ENCODE measurements around the gene ZSCAN29.

ZSCAN29 gene

GRCh38 chr15:43383070-43383469 lies 12.2 kb upstream of the ZSCAN29 start:
- no peak overlapping the region for H3K4me3 ChIP-seq (ENCODE audit: low read depth, low read length)
- no peak for DNase-seq (ENCODE audit: low read depth)
- no peak for TF ChIP-seq CTCF (IDR thresholded peaks at IDR 0.05; ENCODE audit: control insufficient read depth, extremely low read depth, insufficient read depth)

DNA sequence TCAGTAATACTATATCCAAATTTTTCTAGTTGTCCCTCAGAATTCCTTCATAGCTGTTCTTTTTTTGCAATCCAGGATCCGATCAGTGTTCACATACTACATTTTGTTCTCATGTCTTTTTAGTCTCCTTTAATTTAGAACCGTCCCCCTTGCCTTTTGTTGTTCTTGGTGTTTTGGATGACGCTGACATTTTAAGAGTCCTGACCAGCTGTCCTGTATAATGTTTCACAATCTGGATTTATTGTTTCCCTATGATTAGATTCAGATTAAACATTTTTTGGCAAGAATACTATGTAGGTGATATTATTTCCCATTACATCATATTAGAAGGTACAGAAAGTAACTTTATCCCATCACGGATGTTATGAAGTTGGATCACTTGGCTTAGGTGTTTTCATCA lies 11.5 kb upstream of the ZSCAN29 start:
- no peak for TF ChIP-seq CTCF (IDR thresholded peaks at IDR 0.05; ENCODE audit: control insufficient read depth, extremely low read depth, insufficient read depth)
- H3K4me3 ChIP-seq (ENCODE audit: low read depth, low read length) = no peak overlapping the region
- DNase-seq (ENCODE audit: low read depth) = no peak

DNA sequence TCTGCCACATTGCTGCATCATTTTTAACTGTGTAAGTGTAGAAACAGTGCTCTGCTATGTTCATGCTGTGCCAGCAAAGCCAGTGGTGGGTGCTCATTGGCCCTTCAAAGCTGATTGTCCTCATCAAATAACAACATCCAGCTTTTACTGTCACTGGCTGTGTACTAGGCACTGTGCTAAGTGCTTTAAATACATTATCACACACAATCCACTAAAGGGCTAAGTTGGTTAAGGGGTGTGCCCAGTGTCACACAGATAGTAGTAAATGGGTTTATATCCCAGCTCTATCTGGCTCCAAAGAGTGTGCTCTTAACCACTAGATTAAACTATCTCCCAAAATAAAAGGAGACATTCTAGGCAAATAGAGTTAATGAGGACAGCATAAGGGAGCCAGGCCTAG lies 7.8 kb upstream of the ZSCAN29 start:
- no peak for TF ChIP-seq CTCF (IDR thresholded peaks at IDR 0.05; ENCODE audit: control insufficient read depth, extremely low read depth, insufficient read depth)
- H3K4me3 ChIP-seq (ENCODE audit: low read depth, low read length) = no peak overlapping the region
- no peak for DNase-seq (ENCODE audit: low read depth)

DNA sequence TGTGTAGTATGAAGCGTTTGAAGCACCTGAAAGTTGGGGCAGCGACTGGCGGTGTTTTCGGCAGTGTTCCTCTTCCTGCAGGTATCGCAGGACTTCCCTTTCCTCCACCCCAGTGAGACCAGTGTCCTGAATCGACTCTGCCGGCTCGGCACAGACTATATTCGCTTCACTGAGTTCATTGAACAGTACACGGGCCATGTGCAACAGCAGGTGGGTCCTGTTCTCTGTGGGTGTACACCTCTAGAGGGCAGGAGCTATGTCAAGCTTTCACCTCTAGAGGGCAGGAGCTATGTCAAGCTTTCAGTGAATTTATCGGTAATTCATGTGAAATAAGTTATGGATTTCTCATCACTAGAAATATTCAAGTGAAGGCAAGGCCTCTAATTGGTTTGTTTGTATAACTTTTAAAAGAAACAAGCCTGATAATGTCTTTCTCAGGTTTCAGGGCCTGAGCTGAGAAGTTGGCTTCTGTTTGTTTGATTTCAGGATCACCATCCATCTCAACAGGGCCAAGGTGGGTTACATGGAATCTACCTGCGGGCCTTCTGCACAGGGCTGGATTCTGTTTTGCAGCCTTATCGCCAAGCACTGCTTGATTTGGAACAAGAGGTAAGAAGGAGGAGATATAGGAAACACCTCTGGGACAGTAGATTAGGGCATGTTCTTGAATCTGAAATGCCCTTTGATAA lies 5.3 kb upstream of the ZSCAN29 start:
- no peak overlapping the region for H3K4me3 ChIP-seq (ENCODE audit: low read depth, low read length)
- DNase-seq (ENCODE audit: low read depth) = no peak
- peak; percentile 64 for TF ChIP-seq CTCF (IDR thresholded peaks at IDR 0.05; ENCODE audit: control insufficient read depth, extremely low read depth, insufficient read depth)

DNA sequence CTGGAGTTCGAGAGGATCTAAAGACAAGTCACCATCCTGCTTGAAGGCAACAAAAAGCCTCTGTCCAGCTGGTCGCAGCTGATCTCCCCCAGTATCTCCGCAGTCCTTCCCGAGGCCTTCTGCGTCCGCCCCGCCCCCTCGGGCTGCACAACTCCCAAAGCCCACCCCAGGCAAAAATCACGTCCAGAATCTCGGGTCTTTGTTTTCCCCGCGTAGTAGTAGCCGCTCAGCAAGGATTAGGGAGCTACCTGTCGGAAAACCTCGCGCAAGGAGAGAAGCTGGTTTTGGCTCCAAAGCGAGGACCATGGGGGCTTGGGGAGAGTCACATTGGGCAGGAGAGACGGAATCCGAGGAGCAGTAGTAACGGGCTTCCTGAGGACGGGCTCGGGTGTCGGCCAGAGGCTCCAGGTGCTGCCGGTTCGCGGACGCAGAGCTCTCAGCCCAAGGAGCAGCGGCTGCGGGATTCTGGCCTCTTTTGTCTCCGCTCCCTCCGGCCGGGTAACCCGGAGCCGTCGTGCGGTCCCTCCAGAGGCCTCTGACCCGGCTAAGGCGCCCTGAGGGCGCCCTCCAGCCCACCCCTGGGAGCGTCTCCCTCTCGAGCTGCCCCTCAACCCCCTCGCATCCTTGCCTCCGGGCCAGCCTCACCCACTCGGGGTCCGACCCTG lies 401 bp downstream of the ZSCAN29 start:
- DNase-seq (ENCODE audit: low read depth) = no peak
- H3K4me3 ChIP-seq (ENCODE audit: low read depth, low read length) = peak overlapping the region; percentile 73
- TF ChIP-seq CTCF (IDR thresholded peaks at IDR 0.05; ENCODE audit: control insufficient read depth, extremely low read depth, insufficient read depth) = no peak

DNA sequence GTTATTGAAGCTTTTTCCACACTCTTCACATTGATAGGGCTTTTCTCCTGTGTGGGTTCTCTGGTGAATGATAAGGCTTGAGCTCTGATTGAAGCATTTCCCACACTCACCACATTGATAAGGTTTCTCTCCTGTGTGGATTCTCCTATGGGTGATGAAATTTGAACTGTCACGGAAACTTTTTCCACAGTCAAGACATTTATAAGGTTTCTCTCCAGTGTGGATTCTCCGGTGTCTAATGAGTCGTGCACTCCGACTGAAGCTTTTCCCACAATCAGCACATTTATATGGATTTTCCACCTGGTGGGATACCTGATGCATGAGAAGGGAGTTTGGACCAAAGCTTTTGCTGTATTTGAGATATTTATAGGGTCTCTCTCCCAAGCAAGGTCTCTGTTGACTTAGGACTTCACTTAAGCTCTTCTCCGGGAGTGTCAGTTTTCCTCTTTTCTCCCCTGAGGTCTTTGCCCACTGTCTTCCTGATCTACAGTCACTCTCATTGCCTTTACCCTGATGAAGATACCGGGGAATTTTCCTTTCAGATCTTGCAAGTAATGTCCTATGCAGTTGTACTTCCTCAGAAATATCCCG lies 9.4 kb downstream of the ZSCAN29 start:
- no peak for DNase-seq (ENCODE audit: low read depth)
- H3K4me3 ChIP-seq (ENCODE audit: low read depth, low read length) = no peak overlapping the region
- TF ChIP-seq CTCF (IDR thresholded peaks at IDR 0.05; ENCODE audit: control insufficient read depth, extremely low read depth, insufficient read depth) = no peak

Data from LNCaP clone FGC (cell line).